Measurements from ENCODE around the gene ADORA3. TPM values are rescaled to one million over a fixed set of nuclear protein-coding genes. Genes with fewer than 3 reads are reported as not detected.
A peak's percentile ranks its signal among the peaks of the same experiment; 100 is the strongest.

Gene ADORA3
- total and polyA plus RNA-seq, 2 experiments from 2014 or later = not detected

- H3K27ac ChIP-seq = no peak overlapping the region
- no peaks in the 10 kb centered on the region for H3K9me3 ChIP-seq (ENCODE audit: low read depth)
- H3K27me3 ChIP-seq = no peaks in the 10 kb centered on the region
- peaks cover 58% of the 10 kb centered on the region for H3K36me3 ChIP-seq
- no peak overlapping the region for H3K4me3 ChIP-seq
- no peaks in the 10 kb centered on the region for H3K4me1 ChIP-seq (ENCODE audit: low read depth)
- no peak for DNase-seq (ENCODE audit: low read depth in 1 of 2, low spot score in 1 of 2)
- no peak for TF ChIP-seq CTCF (IDR thresholded peaks at IDR 0.05; ENCODE audit: low read depth, low read length)
Measured at GRCh38 chr1:111461765-111462164, 41.7 kb downstream of the ADORA3 start.

GRCh38 chr1:111455642-111456031 is 47.8 kb downstream of the ADORA3 start:
- Histone ChIP-seq H3K4me1 (ENCODE audit: low read depth) (peaks cover 12% of the 10 kb centered on the region), H3K36me3 (peaks cover 60% of the 10 kb centered on the region), H3K4me3 (no peak overlapping the region), H3K9me3 (ENCODE audit: low read depth) (no peaks in the 10 kb centered on the region), H3K27me3 (no peaks in the 10 kb centered on the region), H3K27ac (no peak overlapping the region)
- TF ChIP-seq CTCF (IDR thresholded peaks at IDR 0.05; ENCODE audit: low read depth, low read length) = no peak
- no peak for DNase-seq (ENCODE audit: low read depth in 1 of 2, low spot score in 1 of 2)

GRCh38 chr1:111454859-111455641 is 48.4 kb downstream of the ADORA3 start:
- no peak overlapping the region for H3K27ac ChIP-seq
- DNase-seq (ENCODE audit: low read depth in 1 of 2, low spot score in 1 of 2) = no peak
- H3K27me3 ChIP-seq = no peaks in the 10 kb centered on the region
- H3K4me1 ChIP-seq (ENCODE audit: low read depth) = peaks cover 18% of the 10 kb centered on the region
- H3K36me3 ChIP-seq = peaks cover 56% of the 10 kb centered on the region
- H3K4me3 ChIP-seq = no peak overlapping the region
- H3K9me3 ChIP-seq (ENCODE audit: low read depth) = no peaks in the 10 kb centered on the region
- no peak for TF ChIP-seq CTCF (IDR thresholded peaks at IDR 0.05; ENCODE audit: low read depth, low read length)

GRCh38 chr1:111453706-111454105 is 49.7 kb downstream of the ADORA3 start:
- TF ChIP-seq CTCF (IDR thresholded peaks at IDR 0.05; ENCODE audit: low read depth, low read length) = no peak
- peaks cover 19% of the 10 kb centered on the region for H3K4me1 ChIP-seq (ENCODE audit: low read depth)
- H3K27me3 ChIP-seq = no peaks in the 10 kb centered on the region
- DNase-seq (ENCODE audit: low read depth in 1 of 2, low spot score in 1 of 2) = no peak
- H3K36me3 ChIP-seq = peaks cover 43% of the 10 kb centered on the region
- H3K27ac ChIP-seq = no peak overlapping the region
- no peaks in the 10 kb centered on the region for H3K9me3 ChIP-seq (ENCODE audit: low read depth)
- H3K4me3 ChIP-seq = no peak overlapping the region

GRCh38 chr1:111452581-111452980 is 50.9 kb downstream of the ADORA3 start:
- no peak for DNase-seq (ENCODE audit: low read depth in 1 of 2, low spot score in 1 of 2)
- peak overlapping the region; percentile 10 for H3K27ac ChIP-seq
- no peaks in the 10 kb centered on the region for H3K9me3 ChIP-seq (ENCODE audit: low read depth)
- no peak overlapping the region for H3K4me3 ChIP-seq
- no peak for TF ChIP-seq CTCF (IDR thresholded peaks at IDR 0.05; ENCODE audit: low read depth, low read length)
- no peaks in the 10 kb centered on the region for H3K27me3 ChIP-seq
- peaks cover 32% of the 10 kb centered on the region for H3K36me3 ChIP-seq
- H3K4me1 ChIP-seq (ENCODE audit: low read depth) = peaks cover 25% of the 10 kb centered on the region
